Rectal smooth muscle tissue (tissue), 1 donor: Measurements from ENCODE around the gene PUS1.
A peak's percentile ranks its signal among the peaks of the same experiment; 100 is the strongest.

Experiments used
- H3K27ac ChIP-seq: one replicate; pipeline ENCODE4 v1.7.0; 2013; ENCODE audit warnings: low read depth, low read length, inconsistent platforms
- H3K27me3 ChIP-seq: one replicate; pipeline ENCODE4 v1.7.0; 2013; ENCODE audit warnings: low read length; ENCODE audit not compliant: control insufficient read depth, insufficient read depth
- H3K36me3 ChIP-seq: one replicate; pipeline ENCODE4 v1.7.0; 2013; ENCODE audit warnings: low read length; ENCODE audit not compliant: control insufficient read depth, insufficient read depth
- H3K4me1 ChIP-seq: one replicate; pipeline ENCODE4 v1.7.0; 2013; ENCODE audit warnings: low read length; ENCODE audit not compliant: control insufficient read depth, insufficient read depth
- H3K4me3 ChIP-seq: one replicate; pipeline ENCODE4 v1.7.0; 2013; ENCODE audit warnings: low read length
- H3K9ac ChIP-seq: one replicate; pipeline ENCODE4 v1.7.0; 2013; ENCODE audit warnings: low read length

The PUS1 gene

GRCh38 chr12:131907379-131908091 is 21.5 kb upstream of the PUS1 start:
- Histone ChIP-seq H3K36me3 (peaks cover 24% of the 10 kb centered on the region), H3K4me1 (peaks cover 9% of the 10 kb centered on the region), H3K4me3 (no peak overlapping the region), H3K27ac (no peak overlapping the region), H3K9ac (no peak overlapping the region), H3K27me3 (no peaks in the 10 kb centered on the region)

DNA sequence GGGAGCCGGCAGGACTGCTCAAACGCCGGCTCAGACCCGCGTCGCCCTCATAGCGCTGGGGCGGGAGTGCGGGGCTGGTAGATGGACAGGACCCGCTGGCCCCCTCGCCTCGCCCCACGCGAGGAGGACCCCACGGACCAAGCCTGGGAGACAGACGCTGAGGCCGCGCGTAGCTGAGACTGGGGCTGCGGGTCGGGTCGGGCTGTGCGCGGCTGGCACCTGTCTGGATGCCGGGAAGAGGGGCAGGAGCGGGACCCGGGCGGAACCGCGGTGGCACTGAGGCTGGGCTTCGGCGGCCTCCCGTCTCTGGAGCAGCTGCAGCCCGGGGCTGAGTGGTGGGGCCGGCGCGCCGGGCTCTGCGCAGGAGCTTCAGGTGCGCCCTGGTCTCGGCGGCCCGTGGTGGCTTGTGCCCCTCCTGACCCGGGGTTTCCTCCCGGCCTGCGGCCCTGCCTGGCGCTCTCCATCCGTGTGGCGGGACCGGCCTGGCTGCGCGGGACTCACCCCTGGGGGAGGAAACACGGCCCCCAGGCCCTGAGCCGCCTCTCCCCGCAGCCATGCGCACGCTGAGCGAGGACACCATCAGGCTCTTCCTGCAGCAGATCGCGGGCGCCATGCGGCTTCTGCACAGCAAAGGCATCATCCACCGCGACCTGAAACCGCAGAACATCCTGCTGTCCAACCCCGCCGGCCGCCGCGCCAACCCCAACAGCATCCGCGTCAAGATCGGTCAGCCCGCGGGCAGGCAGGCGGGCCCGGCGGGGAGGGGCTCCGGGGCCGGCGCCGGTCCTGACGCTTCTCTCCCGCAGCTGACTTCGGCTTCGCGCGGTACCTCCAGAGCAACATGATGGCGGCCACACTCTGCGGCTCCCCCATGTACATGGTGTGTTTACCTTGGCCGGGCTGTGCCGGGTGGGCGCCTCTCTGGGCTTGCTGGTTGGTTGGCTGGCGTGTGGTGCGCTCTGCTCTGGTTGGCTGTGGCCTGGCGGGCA is 20.7 kb upstream of the PUS1 start:
- H3K9ac ChIP-seq = no peak overlapping the region
- H3K27me3 ChIP-seq = no peaks in the 10 kb centered on the region
- no peak overlapping the region for H3K4me3 ChIP-seq
- H3K4me1 ChIP-seq = peaks cover 12% of the 10 kb centered on the region
- H3K36me3 ChIP-seq = peaks cover 24% of the 10 kb centered on the region
- H3K27ac ChIP-seq = no peak overlapping the region

GRCh38 chr12:131909081-131909751 is 19.9 kb upstream of the PUS1 start:
- H3K27ac ChIP-seq = no peak overlapping the region
- no peaks in the 10 kb centered on the region for H3K27me3 ChIP-seq
- peaks cover 26% of the 10 kb centered on the region for H3K36me3 ChIP-seq
- no peak overlapping the region for H3K4me3 ChIP-seq
- no peak overlapping the region for H3K9ac ChIP-seq
- H3K4me1 ChIP-seq = peaks cover 12% of the 10 kb centered on the region

- H3K27ac ChIP-seq = no peak overlapping the region
- H3K36me3 ChIP-seq = peaks cover 31% of the 10 kb centered on the region
- no peak overlapping the region for H3K4me3 ChIP-seq
- no peak overlapping the region for H3K9ac ChIP-seq
- H3K4me1 ChIP-seq = peaks cover 12% of the 10 kb centered on the region
- no peaks in the 10 kb centered on the region for H3K27me3 ChIP-seq
These were observed 19.3 kb upstream of the PUS1 start for GRCh38 chr12:131909752-131910219.

GRCh38 chr12:131910302-131911027 is 18.6 kb upstream of the PUS1 start:
- Histone ChIP-seq H3K9ac (no peak overlapping the region), H3K36me3 (peaks cover 38% of the 10 kb centered on the region), H3K27me3 (no peaks in the 10 kb centered on the region), H3K27ac (no peak overlapping the region), H3K4me3 (no peak overlapping the region), H3K4me1 (peaks cover 12% of the 10 kb centered on the region)

GRCh38 chr12:131911028-131911650 is 17.9 kb upstream of the PUS1 start:
- peaks cover 44% of the 10 kb centered on the region for H3K36me3 ChIP-seq
- H3K27ac ChIP-seq = no peak overlapping the region
- H3K27me3 ChIP-seq = no peaks in the 10 kb centered on the region
- H3K4me3 ChIP-seq = no peak overlapping the region
- H3K4me1 ChIP-seq = peaks cover 12% of the 10 kb centered on the region
- H3K9ac ChIP-seq = no peak overlapping the region

DNA sequence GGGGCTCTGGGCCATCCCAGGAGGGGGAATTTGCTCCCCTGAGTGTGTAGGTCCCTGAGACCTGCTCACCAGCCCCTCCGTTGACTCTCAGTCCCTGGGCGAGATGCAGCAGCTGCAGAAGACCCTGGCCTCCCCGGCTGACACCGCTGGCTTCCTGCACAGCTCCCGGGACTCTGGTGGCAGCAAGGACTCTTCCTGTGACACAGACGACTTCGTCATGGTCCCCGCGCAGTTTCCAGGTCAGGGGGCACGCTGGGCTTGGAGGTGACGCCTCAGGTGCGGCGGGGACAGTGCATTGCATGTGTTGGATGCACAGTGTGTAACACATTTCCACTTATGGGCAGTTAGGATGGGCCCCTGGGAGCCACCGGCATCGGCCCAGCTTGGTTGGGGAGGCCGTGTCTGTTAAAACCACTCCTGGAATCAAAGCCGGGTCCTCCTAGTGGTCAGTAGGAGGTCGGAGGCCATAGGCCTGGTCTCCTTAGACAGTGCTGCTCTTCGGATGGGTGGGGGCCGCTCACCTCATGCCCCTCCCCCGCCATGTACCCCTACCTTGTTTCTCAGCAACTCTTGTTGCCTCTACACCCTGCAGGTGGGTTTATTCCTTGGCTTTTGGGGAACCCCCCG is 17.1 kb upstream of the PUS1 start:
- Histone ChIP-seq H3K4me3 (no peak overlapping the region), H3K4me1 (peaks cover 12% of the 10 kb centered on the region), H3K27ac (peak overlapping the region; percentile 56), H3K36me3 (peaks cover 48% of the 10 kb centered on the region), H3K27me3 (no peaks in the 10 kb centered on the region), H3K9ac (no peak overlapping the region)

- peaks cover 12% of the 10 kb centered on the region for H3K4me1 ChIP-seq
- H3K27ac ChIP-seq = peak overlapping the region; percentile 56
- no peak overlapping the region for H3K9ac ChIP-seq
- H3K27me3 ChIP-seq = no peaks in the 10 kb centered on the region
- H3K36me3 ChIP-seq = peaks cover 49% of the 10 kb centered on the region
- no peak overlapping the region for H3K4me3 ChIP-seq
These were observed 16.4 kb upstream of the PUS1 start for GRCh38 chr12:131912518-131913274.

DNA sequence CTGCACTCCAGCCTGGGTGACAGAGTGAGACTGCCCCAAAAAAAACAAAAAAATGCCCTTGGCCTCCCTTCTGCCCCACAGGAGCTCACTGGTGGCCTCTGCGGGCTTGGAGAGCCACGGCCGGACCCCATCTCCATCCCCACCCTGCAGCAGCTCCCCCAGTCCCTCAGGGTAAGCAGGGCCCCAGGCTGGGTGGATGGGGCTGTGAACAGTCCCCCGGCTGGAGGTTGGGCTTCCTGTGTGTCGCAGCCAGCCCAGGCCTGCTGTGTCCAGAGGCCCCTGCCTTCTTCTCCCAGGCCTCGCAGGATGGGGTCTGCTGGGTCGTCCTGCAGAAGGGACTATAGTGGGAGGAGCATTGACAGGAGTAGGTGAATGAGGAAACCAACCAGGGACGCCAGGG is 15.4 kb upstream of the PUS1 start:
- Histone ChIP-seq H3K27ac (no peak overlapping the region), H3K4me3 (no peak overlapping the region), H3K27me3 (no peaks in the 10 kb centered on the region), H3K4me1 (peaks cover 12% of the 10 kb centered on the region), H3K9ac (no peak overlapping the region), H3K36me3 (peaks cover 50% of the 10 kb centered on the region)

- Histone ChIP-seq H3K4me1 (peaks cover 12% of the 10 kb centered on the region), H3K27me3 (no peaks in the 10 kb centered on the region), H3K4me3 (no peak overlapping the region), H3K36me3 (peaks cover 47% of the 10 kb centered on the region), H3K27ac (no peak overlapping the region), H3K9ac (no peak overlapping the region)
These were observed 14.8 kb upstream of the PUS1 start for GRCh38 chr12:131914179-131914702.
